VCaP (cell line): ENCODE measurements around the gene TPRX1.
A peak's percentile ranks its signal among the peaks of the same experiment; 100 is the strongest.
"Not testable (repeated sequence)": the region's sequence is repeated elsewhere in the genome, so short reads cannot be mapped to it uniquely, and the experiment has no call there.

Experiments
- H3K27ac ChIP-seq: fragments of 450-650 bp; 2 replicates; pipeline ENCODE4 v1.5.1; 2017
- TF ChIP-seq, protein P1 (sequence below): fragments of 450-650 bp; conservative IDR thresholded peaks from 2 replicates; pipeline ENCODE4 v1.5.1; 2017; ENCODE audit warnings: mild to moderate bottlenecking, moderate library complexity

The TPRX1 gene, protein sequence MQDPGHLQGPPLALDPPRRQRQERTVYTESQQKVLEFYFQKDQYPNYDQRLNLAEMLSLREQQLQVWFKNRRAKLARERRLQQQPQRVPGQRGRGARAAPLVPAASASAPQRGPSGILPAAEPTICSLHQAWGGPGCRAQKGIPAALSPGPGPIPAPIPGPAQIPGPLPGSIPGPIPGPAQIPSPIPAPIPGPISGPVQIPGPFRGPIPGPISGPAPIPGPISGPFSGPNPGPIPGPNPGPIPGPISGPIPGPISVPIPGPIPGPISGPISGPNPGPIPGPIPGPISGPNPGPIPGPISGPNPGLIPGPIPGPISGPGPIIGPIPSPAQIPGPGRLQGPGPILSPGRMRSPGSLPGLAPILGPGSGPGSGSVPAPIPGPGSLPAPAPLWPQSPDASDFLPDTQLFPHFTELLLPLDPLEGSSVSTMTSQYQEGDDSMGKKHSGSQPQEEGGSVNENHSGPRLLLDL

GRCh38 chr19:47804451-47804850 is at the start of gene TPRX1:
Gene TPRX1 (minus strand): TSS chr19:47804551. CDS start chr19:47804539, 12 bp downstream.
- H3K27ac ChIP-seq, result not testable (repeated sequence)

DNA sequence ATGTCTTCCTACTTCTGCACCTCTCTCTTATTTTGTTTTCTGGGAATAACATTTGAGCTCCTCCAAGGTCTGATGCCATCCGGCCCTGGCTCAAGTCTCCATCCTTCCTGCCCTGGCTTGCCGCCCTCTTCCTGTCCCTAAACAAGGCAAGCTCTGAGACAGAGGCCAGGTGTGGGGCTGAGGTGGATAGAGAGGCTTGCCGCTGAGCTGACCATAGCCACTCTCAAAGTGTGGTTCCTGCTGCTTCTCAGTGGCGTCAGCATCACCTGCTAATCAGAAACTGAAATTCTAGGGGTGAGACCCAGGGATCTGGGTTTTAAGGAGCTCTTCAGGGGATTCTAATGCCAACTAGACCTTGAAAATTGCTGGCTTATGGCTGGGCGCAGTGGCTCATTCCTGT is 48.7 kb upstream of the TPRX1 start:
- TF ChIP-seq, protein P1, sequence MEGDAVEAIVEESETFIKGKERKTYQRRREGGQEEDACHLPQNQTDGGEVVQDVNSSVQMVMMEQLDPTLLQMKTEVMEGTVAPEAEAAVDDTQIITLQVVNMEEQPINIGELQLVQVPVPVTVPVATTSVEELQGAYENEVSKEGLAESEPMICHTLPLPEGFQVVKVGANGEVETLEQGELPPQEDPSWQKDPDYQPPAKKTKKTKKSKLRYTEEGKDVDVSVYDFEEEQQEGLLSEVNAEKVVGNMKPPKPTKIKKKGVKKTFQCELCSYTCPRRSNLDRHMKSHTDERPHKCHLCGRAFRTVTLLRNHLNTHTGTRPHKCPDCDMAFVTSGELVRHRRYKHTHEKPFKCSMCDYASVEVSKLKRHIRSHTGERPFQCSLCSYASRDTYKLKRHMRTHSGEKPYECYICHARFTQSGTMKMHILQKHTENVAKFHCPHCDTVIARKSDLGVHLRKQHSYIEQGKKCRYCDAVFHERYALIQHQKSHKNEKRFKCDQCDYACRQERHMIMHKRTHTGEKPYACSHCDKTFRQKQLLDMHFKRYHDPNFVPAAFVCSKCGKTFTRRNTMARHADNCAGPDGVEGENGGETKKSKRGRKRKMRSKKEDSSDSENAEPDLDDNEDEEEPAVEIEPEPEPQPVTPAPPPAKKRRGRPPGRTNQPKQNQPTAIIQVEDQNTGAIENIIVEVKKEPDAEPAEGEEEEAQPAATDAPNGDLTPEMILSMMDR, result no peak
- no peak overlapping the region for H3K27ac ChIP-seq

- TF ChIP-seq, protein P1, result peak; percentile 57
- no peak overlapping the region for H3K27ac ChIP-seq
These were observed 44.6 kb upstream of the TPRX1 start for GRCh38 chr19:47848823-47849473.

DNA sequence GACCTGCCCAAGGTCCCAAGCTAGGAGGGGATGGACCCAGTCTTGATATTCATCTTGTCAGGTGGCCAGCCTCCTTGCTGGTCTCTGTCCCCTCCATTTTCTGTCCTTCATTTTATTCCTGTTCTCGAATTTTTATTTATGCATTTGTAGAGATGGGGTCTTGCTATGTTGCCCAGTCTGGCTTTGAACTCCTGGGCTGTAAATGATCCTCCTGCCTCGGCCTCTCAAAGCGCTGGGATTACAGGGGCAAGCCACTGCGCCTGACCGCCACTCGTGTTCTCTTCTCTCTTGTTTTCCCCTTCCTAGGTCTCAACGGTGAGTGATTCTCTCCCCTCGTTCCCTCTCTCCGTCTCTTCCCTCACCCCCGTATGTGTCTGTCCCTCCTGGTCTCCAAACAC is 44.1 kb upstream of the TPRX1 start:
- H3K27ac ChIP-seq, result no peak overlapping the region
- TF ChIP-seq, protein P1, result no peak

GRCh38 chr19:47842941-47843340 is 38.6 kb upstream of the TPRX1 start:
- H3K27ac ChIP-seq, result no peak overlapping the region
- TF ChIP-seq, protein P1, result no peak

DNA sequence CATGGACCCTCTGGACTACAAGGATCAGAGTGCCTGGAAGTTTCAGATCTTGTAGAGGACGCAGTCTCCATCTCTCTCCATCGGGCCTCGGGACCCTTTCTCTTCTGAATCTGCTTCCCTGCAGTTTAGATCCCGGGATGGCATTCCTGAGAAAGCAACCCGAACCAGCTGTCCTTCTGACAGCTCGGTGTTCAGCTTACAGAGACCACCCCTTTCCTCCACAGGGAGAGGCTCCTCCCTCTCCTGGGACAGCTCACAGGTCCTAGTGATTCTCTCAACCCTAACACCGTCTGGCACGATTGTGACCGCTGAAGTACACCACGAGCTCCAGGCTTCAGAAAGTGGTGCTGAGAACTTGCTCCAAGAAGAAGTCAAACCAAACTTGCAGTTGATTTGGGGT is 35.6 kb upstream of the TPRX1 start:
- no peak overlapping the region for H3K27ac ChIP-seq
- TF ChIP-seq, protein P1, result no peak

GRCh38 chr19:47839411-47839810 is 35.1 kb upstream of the TPRX1 start:
- TF ChIP-seq, protein P1, result no peak
- no peak overlapping the region for H3K27ac ChIP-seq

GRCh38 chr19:47836038-47836437 is 31.7 kb upstream of the TPRX1 start:
- H3K27ac ChIP-seq, result no peak overlapping the region
- TF ChIP-seq, protein P1, result no peak
